ENCODE results near the gene NPPC. TPM values are rescaled to one million over a fixed set of nuclear protein-coding genes. Genes with fewer than 3 reads are reported as not detected.
"Not testable (repeated sequence)": the region's sequence is repeated elsewhere in the genome, so short reads cannot be mapped to it uniquely, and the experiment has no call there.

Gene NPPC
- total RNA-seq, 4 donors from 2014 or later: not detected

- H3K36me3 ChIP-seq: no peaks in the 10 kb centered on the region
- H3K27ac ChIP-seq: no peak overlapping the region
- H3K9me3 ChIP-seq: no peaks in the 10 kb centered on the region
- no peak overlapping the region for H3K4me3 ChIP-seq
- peaks cover 5% of the 10 kb centered on the region in 2 donors for H3K4me1 ChIP-seq
- DNase-seq (no peak), ATAC-seq (no peak)
- intact Hi-C loops (cut with DNase I; ENCODE audit: low total_unique reads): no loop called here
- no peaks in the 10 kb centered on the region for H3K27me3 ChIP-seq
- in situ Hi-C loops (cut with MboI; ENCODE audit: low sequenced_read_pairs in 4 of 4): no loop called here
- TF ChIP-seq POLR2A (IDR thresholded peaks at IDR 0.05) (no peak), CTCF (IDR thresholded peaks at IDR 0.05 in 4 of 5, conservative IDR thresholded peaks at IDR 0.05 in 1 of 5) (no peak)
Observed at GRCh38 chr2:231955758-231956472, 29.7 kb upstream of the NPPC start.

GRCh38 chr2:231951452-231952035, 25.3 kb upstream of the NPPC start:
- Histone ChIP-seq H3K4me3 (no peak overlapping the region), H3K9me3 (no peaks in the 10 kb centered on the region), H3K4me1 (no peaks in the 10 kb centered on the region), H3K27me3 (no peaks in the 10 kb centered on the region), H3K27ac (no peak overlapping the region), H3K36me3 (no peaks in the 10 kb centered on the region)
- intact Hi-C loops (cut with DNase I; ENCODE audit: low total_unique reads) (no loop called here), in situ Hi-C loops (cut with MboI; ENCODE audit: low sequenced_read_pairs in 4 of 4) (no loop called here)
- TF ChIP-seq CTCF (IDR thresholded peaks at IDR 0.05 in 4 of 5, conservative IDR thresholded peaks at IDR 0.05 in 1 of 5) (no peak), POLR2A (IDR thresholded peaks at IDR 0.05) (no peak)
- no peak for DNase-seq
- ATAC-seq: no peak

- no peaks in the 10 kb centered on the region for H3K36me3 ChIP-seq
- in situ Hi-C loops (cut with MboI; ENCODE audit: low sequenced_read_pairs in 4 of 4) (no loop called here), intact Hi-C loops (cut with DNase I; ENCODE audit: low total_unique reads) (no loop called here)
- no peak overlapping the region for H3K27ac ChIP-seq
- H3K27me3 ChIP-seq: no peaks in the 10 kb centered on the region
- no peak for ATAC-seq
- no peak overlapping the region for H3K4me3 ChIP-seq
- no peaks in the 10 kb centered on the region for H3K4me1 ChIP-seq
- no peak for TF ChIP-seq CTCF (IDR thresholded peaks at IDR 0.05 in 4 of 5, conservative IDR thresholded peaks at IDR 0.05 in 1 of 5)
- TF ChIP-seq POLR2A (IDR thresholded peaks at IDR 0.05): no peak
- no peak for DNase-seq
- no peaks in the 10 kb centered on the region for H3K9me3 ChIP-seq
Observed at GRCh38 chr2:231947694-231948093, 21.5 kb upstream of the NPPC start.

- H3K27ac ChIP-seq; ATAC-seq; H3K27me3 ChIP-seq; H3K36me3 ChIP-seq; H3K4me1 ChIP-seq; H3K4me3 ChIP-seq; H3K9me3 ChIP-seq; in situ Hi-C loops (cut with MboI; ENCODE audit: low sequenced_read_pairs in 4 of 4); DNase-seq; intact Hi-C loops (cut with DNase I; ENCODE audit: low total_unique reads): not testable (repeated sequence)
Observed at GRCh38 chr2:231947112-231947511, 20.9 kb upstream of the NPPC start.

GRCh38 chr2:231946241-231946814, 20.1 kb upstream of the NPPC start:
- H3K4me1 ChIP-seq: no peaks in the 10 kb centered on the region
- H3K36me3 ChIP-seq: no peaks in the 10 kb centered on the region
- TF ChIP-seq CTCF (IDR thresholded peaks at IDR 0.05 in 4 of 5, conservative IDR thresholded peaks at IDR 0.05 in 1 of 5): no peak
- H3K27ac ChIP-seq: no peak overlapping the region
- intact Hi-C loops (cut with DNase I; ENCODE audit: low total_unique reads): no loop called here
- no peaks in the 10 kb centered on the region for H3K27me3 ChIP-seq
- in situ Hi-C loops (cut with MboI; ENCODE audit: low sequenced_read_pairs in 4 of 4): no loop called here
- H3K9me3 ChIP-seq: no peaks in the 10 kb centered on the region
- no peak for DNase-seq
- no peak overlapping the region for H3K4me3 ChIP-seq
- no peak for ATAC-seq
